ENCODE measurements around the gene NDUFB6. TPM values are rescaled to one million over a fixed set of nuclear protein-coding genes. Genes with fewer than 3 reads are reported as not detected.
A peak's percentile ranks its signal among the peaks of the same experiment; 100 is the strongest.

The NDUFB6 gene
- total and polyA plus RNA-seq, 10 donors, result 18.0 to 36.7 (median 26.1) TPM

- Histone ChIP-seq H3K4me3 (no peak overlapping the region), H3K27me3 (replicated peaks in 1 of 7) (no peaks in the 10 kb centered on the region), H3K27ac (no peak overlapping the region), H3K9me3 (no peaks in the 10 kb centered on the region), H3K36me3 (no peaks in the 10 kb centered on the region), H3K4me1 (peaks cover 0 to 7% (median 0%) of the 10 kb centered on the region in 6 donors)
- intact Hi-C loops (cut with DNase I; ENCODE audit: low total_unique reads), result no loop called here
- WGBS, 5 donors, result 68 to 83% (median 77%) methylated on average over 1 of the region's 1 CpG
- no peak for DNase-seq
- TF ChIP-seq POLR2AphosphoS5 (IDR thresholded peaks at IDR 0.05) (no peak), POLR2A (IDR thresholded peaks at IDR 0.05) (no peak)
- TF ChIP-seq, protein P1, sequence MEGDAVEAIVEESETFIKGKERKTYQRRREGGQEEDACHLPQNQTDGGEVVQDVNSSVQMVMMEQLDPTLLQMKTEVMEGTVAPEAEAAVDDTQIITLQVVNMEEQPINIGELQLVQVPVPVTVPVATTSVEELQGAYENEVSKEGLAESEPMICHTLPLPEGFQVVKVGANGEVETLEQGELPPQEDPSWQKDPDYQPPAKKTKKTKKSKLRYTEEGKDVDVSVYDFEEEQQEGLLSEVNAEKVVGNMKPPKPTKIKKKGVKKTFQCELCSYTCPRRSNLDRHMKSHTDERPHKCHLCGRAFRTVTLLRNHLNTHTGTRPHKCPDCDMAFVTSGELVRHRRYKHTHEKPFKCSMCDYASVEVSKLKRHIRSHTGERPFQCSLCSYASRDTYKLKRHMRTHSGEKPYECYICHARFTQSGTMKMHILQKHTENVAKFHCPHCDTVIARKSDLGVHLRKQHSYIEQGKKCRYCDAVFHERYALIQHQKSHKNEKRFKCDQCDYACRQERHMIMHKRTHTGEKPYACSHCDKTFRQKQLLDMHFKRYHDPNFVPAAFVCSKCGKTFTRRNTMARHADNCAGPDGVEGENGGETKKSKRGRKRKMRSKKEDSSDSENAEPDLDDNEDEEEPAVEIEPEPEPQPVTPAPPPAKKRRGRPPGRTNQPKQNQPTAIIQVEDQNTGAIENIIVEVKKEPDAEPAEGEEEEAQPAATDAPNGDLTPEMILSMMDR (IDR thresholded peaks at IDR 0.05 in 8 of 11, conservative IDR thresholded peaks at IDR 0.05 in 3 of 11), result no peak
These were observed 17.9 kb upstream of the NDUFB6 start for GRCh38 chr9:32590898-32591297.

DNA sequence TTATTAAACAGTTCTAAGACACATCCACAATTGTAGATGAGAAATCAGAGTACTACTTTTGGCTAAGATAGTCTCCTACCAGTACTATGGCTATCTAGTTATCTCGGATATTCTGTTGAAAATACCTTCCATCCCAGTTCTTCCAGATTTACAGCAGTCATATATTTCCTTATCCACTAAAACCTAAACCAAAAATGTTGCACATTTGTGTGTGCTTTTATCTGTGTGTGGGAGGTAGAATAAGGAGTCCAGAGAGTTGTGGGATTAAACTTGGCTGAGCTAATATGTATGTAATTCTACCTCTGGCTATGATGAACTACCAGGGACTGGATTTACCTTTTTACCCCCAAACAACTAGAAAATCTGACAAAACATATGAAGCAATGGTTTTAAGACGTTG lies 17.5 kb upstream of the NDUFB6 start:
- 35 to 67% (median 46%) methylated on average over 2 of the region's 2 CpGs for WGBS, 5 donors
- intact Hi-C loops (cut with DNase I; ENCODE audit: low total_unique reads), result no loop called here
- peaks cover 0 to 7% (median 0%) of the 10 kb centered on the region in 6 donors for H3K4me1 ChIP-seq
- H3K27me3 ChIP-seq (replicated peaks in 1 of 7), result no peaks in the 10 kb centered on the region
- TF ChIP-seq POLR2AphosphoS5 (IDR thresholded peaks at IDR 0.05) (no peak), POLR2A (IDR thresholded peaks at IDR 0.05) (no peak)
- TF ChIP-seq, protein P1 (IDR thresholded peaks at IDR 0.05 in 8 of 11, conservative IDR thresholded peaks at IDR 0.05 in 3 of 11), result no peak
- no peaks in the 10 kb centered on the region for H3K9me3 ChIP-seq
- no peaks in the 10 kb centered on the region for H3K36me3 ChIP-seq
- DNase-seq, result no peak
- H3K4me3 ChIP-seq, result no peak overlapping the region
- H3K27ac ChIP-seq, result no peak overlapping the region

GRCh38 chr9:32589083-32589723 lies 16.2 kb upstream of the NDUFB6 start:
- no peaks in the 10 kb centered on the region for H3K9me3 ChIP-seq
- intact Hi-C loops (cut with DNase I; ENCODE audit: low total_unique reads), result no loop called here
- no peak for TF ChIP-seq POLR2A (IDR thresholded peaks at IDR 0.05)
- TF ChIP-seq, protein P1 (IDR thresholded peaks at IDR 0.05 in 8 of 11, conservative IDR thresholded peaks at IDR 0.05 in 3 of 11), result peak in 8 of 11 experiments; percentile 8 to 57 (median 39)
- H3K36me3 ChIP-seq, result no peaks in the 10 kb centered on the region
- no peak overlapping the region for H3K4me3 ChIP-seq
- H3K4me1 ChIP-seq, result peaks cover 0 to 7% (median 0%) of the 10 kb centered on the region in 6 donors
- no peak for DNase-seq
- H3K27me3 ChIP-seq (replicated peaks in 1 of 7), result peaks cover 0 to 5% (median 0%) of the 10 kb centered on the region in 7 donors
- WGBS, 5 donors, result 44 to 48% (median 45%) methylated on average over 6 of the region's 6 CpGs
- no peak overlapping the region for H3K27ac ChIP-seq

DNA sequence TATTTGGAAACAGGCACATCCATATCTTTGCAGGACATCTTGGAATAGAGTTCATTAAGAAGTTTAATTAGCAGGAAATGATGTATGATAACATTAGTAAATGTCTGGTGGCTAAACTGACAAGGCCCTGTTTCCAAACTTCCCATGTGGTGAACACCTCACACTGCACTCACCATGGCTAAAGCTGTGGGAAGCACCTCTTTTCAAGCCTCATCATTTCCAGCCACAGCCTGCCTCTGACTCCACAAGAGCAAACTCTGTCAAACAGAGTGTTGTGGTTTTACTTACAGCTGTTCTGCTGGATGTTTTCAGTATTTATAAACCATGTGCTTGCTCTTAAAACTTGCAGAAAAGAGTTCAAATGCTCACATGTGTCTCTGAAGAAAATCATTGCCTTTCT lies 14.9 kb upstream of the NDUFB6 start:
- Histone ChIP-seq H3K9me3 (no peaks in the 10 kb centered on the region), H3K4me1 (peaks cover 0 to 7% (median 0%) of the 10 kb centered on the region in 6 donors), H3K27me3 (replicated peaks in 1 of 7) (peaks cover 0 to 6% (median 0%) of the 10 kb centered on the region in 7 donors), H3K4me3 (no peak overlapping the region), H3K27ac (no peak overlapping the region), H3K36me3 (no peaks in the 10 kb centered on the region)
- TF ChIP-seq, protein P1 (IDR thresholded peaks at IDR 0.05 in 8 of 11, conservative IDR thresholded peaks at IDR 0.05 in 3 of 11), result no peak
- DNase-seq, result no peak
- intact Hi-C loops (cut with DNase I; ENCODE audit: low total_unique reads), result loop anchor here (2.0 kb wide), 1 partner anchor 379 kb away; no protein-coding TSS in a partner anchor

All from spleen (tissue), 11 donors.